B cell (primary cell): ENCODE data around the gene WBP4. TPM values are rescaled to one million over a fixed set of nuclear protein-coding genes. Genes with fewer than 3 reads are reported as not detected.

Source experiments
- ATAC-seq: fragments of 200-7000 bp; cut with Tn5 transposase; one replicate; pipeline ENCODE4 v1.10.0; 2021; ENCODE audit warnings: low read depth, mild to moderate bottlenecking, moderate number of reproducible peaks, moderate library complexity
- CTCF ChIA-PET: fragments of 350-600 bp; sonication (Branson Sonifier 250); formaldehyde crosslinking; loops from one replicate; lab custom pipeline; 2021; ENCODE audit warnings: antibody characterized with exemption, inconsistent platforms; lab: Charles Lee
- POLR2A ChIA-PET: fragments of 350-600 bp; sonication (Branson Sonifier 250); formaldehyde crosslinking; loops from one replicate; lab custom pipeline; 2021; ENCODE audit warnings: antibody characterized with exemption; lab: Charles Lee
- DNase-seq: peaks from one replicate; pipeline ENCODE4 v3.0.0; 2013
- H2AFZ ChIP-seq: 2 replicates; pipeline ENCODE4 v1.6.1; 2012; ENCODE audit warnings: mild to moderate bottlenecking, low read depth, low read length; ENCODE audit not compliant: insufficient read depth, poor library complexity, severe bottlenecking
- H3K27ac ChIP-seq, 2 donors: 1 replicate in 1 of 2; 2 replicates in 1 of 2; pipeline ENCODE4 v1.5.1; 2012 to 2013; ENCODE audit warnings: low read length in 2 of 2, mild to moderate bottlenecking in 2 of 2, moderate library complexity in 1 of 2
- H3K27me3 ChIP-seq, 4 experiments: fragments of 200-600 bp in 1 of 4; sonication (generic) in 1 of 4; replicated peaks in 1 of 4; 1 replicate in 2 of 4; 2 replicates in 2 of 4; pipeline versions ENCODE4 v1.6.1 to v1.7.0; 2013 to 2016; ENCODE audit warnings: low read length in 3 of 4, mild to moderate bottlenecking in 2 of 4, mixed read lengths in 1 of 4, moderate library complexity in 1 of 4; ENCODE audit not compliant: insufficient read depth in 4 of 4, control insufficient read depth in 3 of 4; ENCODE audit errors: control extremely low read depth in 1 of 4
- H3K36me3 ChIP-seq, 2 experiments: replicated peaks in 1 of 2; 1 replicate in 1 of 2; 2 replicates in 1 of 2; pipeline versions ENCODE4 v1.6.1 to v1.7.1; 2013; ENCODE audit warnings: low read length in 1 of 2; ENCODE audit not compliant: insufficient read depth in 2 of 2, control insufficient read depth in 1 of 2; ENCODE audit errors: control extremely low read depth in 1 of 2, extremely low read depth in 1 of 2
- H3K4me1 ChIP-seq, 2 donors: fragments of 200-600 bp in 1 of 2; sonication (generic) in 1 of 2; 1 replicate in 1 of 2; 2 replicates in 1 of 2; pipeline versions ENCODE4 v1.5.1 to v1.6.1; 2013 to 2017; ENCODE audit warnings: low read length in 2 of 2; ENCODE audit not compliant: control insufficient read depth in 2 of 2, insufficient read depth in 2 of 2
- H3K4me2 ChIP-seq: replicated peaks from 2 replicates; pipeline ENCODE3; 2012; ENCODE audit warnings: mild to moderate bottlenecking, low read depth, low read length; ENCODE audit not compliant: poor library complexity, severe bottlenecking
- H3K4me3 ChIP-seq, 5 experiments: fragments of 200-600 bp in 1 of 5; sonication (generic) in 1 of 5; 1 replicate in 3 of 5; 2 replicates in 2 of 5; pipeline versions ENCODE4 v1.5.1 to v1.7.0; 2011 to 2016; ENCODE audit warnings: low read length in 4 of 5, mild to moderate bottlenecking in 4 of 5, low read depth in 2 of 5, control low read depth in 1 of 5, moderate library complexity in 1 of 5; ENCODE audit not compliant: insufficient read depth in 1 of 5; ENCODE audit errors: control extremely low read depth in 1 of 5, extremely low read depth in 1 of 5
- H3K79me2 ChIP-seq: fragments of 200-600 bp; sonication (generic); one replicate; pipeline ENCODE4 v1.6.0; 2016; ENCODE audit warnings: low read length; ENCODE audit not compliant: control insufficient read depth, insufficient read depth
- H3K9ac ChIP-seq: fragments of 200-600 bp; sonication (generic); 2 replicates; pipeline ENCODE4 v1.6.1; 2017; ENCODE audit warnings: mild to moderate bottlenecking, low read length, moderate library complexity
- H3K9me3 ChIP-seq, 3 donors: one replicate each; pipeline versions ENCODE4 v1.6.1 to v1.7.1; 2013; ENCODE audit warnings: low read length in 2 of 3; ENCODE audit not compliant: control insufficient read depth in 2 of 3, insufficient read depth in 1 of 3; ENCODE audit errors: control extremely low read depth in 1 of 3
- H4K20me1 ChIP-seq: 2 replicates; pipeline ENCODE4 v1.6.0; 2012; ENCODE audit warnings: mild to moderate bottlenecking, low read length; ENCODE audit not compliant: insufficient read depth, control insufficient read depth, poor library complexity, severe bottlenecking
- H3K27ac Mint-ChIP-seq: one replicate; pipeline ENCODE4 v1.8.0; 2021; ENCODE audit warnings: mixed read lengths
- H3K27me3 Mint-ChIP-seq: one replicate; pipeline ENCODE4 v1.8.0; 2021; ENCODE audit warnings: mixed read lengths
- H3K4me1 Mint-ChIP-seq: one replicate; pipeline ENCODE4 v1.8.0; 2021; ENCODE audit warnings: mixed read lengths
- H3K4me3 Mint-ChIP-seq: one replicate; pipeline ENCODE4 v1.8.0; 2021; ENCODE audit warnings: mixed read lengths
- H3K9me3 Mint-ChIP-seq: one replicate; pipeline ENCODE4 v1.8.0; 2022; ENCODE audit warnings: mixed read lengths; ENCODE audit not compliant: insufficient read depth
- EZH2 ChIP-seq: IDR thresholded peaks from 2 replicates; pipeline ENCODE4 v1.6.1; 2012; ENCODE audit warnings: borderline replicate concordance, low read depth, mild to moderate bottlenecking, moderate library complexity, low read length; ENCODE audit not compliant: insufficient read depth, poor library complexity, severe bottlenecking
- WGBS: methylation state at CpG from one replicate; pipeline ENCODE4 v1.1.5; 2013; ENCODE audit warnings: missing lambda C conversion rate; ENCODE audit not compliant: insufficient coverage; 5-methylcytosine and 5-hydroxymethylcytosine counted together
- intact Hi-C: fragments of 100-400 bp; cut with micrococcal nuclease; formaldehyde crosslinking; loops from one replicate; pipeline ENCODE4 v1.10.0; 2022
- polyA plus RNA-seq: library from polyadenylated mRNA; depleted of rRNA; stranded (reverse); fragments of >200 nt; gene quantifications from 2 replicates; pipeline ENCODE4 v1.2.3, GENCODE V29; 2012
- total RNA-seq, 2 donors: library from RNA; stranded (reverse); fragments of 120-200 nt in 1 of 2; gene quantifications; 1 replicate in 1 of 2; 2 replicates in 1 of 2; pipeline versions ENCODE4 v1.2.3 to v1.2.4, GENCODE V29; 2013 to 2022
- TF ChIP-seq, protein P1 (sequence below): fragments of 200-600 bp; IDR thresholded peaks from one replicate; pipeline ENCODE4 v1.8.0; 2022; ENCODE audit warnings: antibody characterized with exemption, mild to moderate bottlenecking

The WBP4 gene
- total and polyA plus RNA-seq, 2 donors (not counting 1 experiment from before 2014, with no cell fraction given) = 1.8 to 10.4 TPM

DNA sequence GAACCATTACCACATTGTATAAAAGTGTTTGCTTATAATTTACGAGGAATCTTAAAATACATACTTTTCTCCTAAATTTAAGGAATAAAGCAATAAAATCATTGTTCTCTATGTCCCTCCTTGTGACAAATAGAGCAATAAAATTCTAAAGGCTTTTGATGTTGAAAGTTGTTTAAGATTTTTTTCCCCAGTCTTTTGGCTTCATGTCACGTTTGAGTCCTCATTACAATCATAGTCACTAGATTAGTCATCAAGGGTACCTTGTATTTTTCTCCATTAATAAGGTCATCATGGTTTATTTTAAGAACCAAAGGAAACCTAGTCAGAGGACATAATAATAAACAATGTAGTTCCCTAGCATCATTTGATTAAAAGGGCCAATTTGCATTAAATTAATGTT, 3.2 kb downstream of the WBP4 start:
- no peak overlapping the region for H3K9ac ChIP-seq
- WGBS = no CpG with 5 or more reads among the region's 2 CpGs
- no peak for ATAC-seq
- H3K79me2 ChIP-seq = peaks cover 31% of the 10 kb centered on the region
- H3K4me1 ChIP-seq = peaks cover 9 to 10% of the 10 kb centered on the region in 2 donors
- no peak overlapping the region for H3K27ac ChIP-seq
- peaks cover 10 to 25% of the 10 kb centered on the region in 2 experiments for H3K36me3 ChIP-seq
- ChIA-PET CTCF (interaction anchor here (0.7 to 3.3 kb wide), 3 partner anchors 10 to 899 kb away, joined by 3 to 15 read pairs (median 10); no protein-coding TSS in a partner anchor), POLR2A (no interaction called here)
- no peak overlapping the region for H3K4me2 ChIP-seq
- DNase-seq = no peak
- no peaks in the 10 kb centered on the region for H4K20me1 ChIP-seq
- H3K9me3 Mint-ChIP-seq = no peaks in the 10 kb centered on the region
- H3K4me3 ChIP-seq = no peak overlapping the region
- intact Hi-C loops = no loop called here
- H3K4me3 Mint-ChIP-seq = no peak overlapping the region
- peaks cover 16% of the 10 kb centered on the region for H3K4me1 Mint-ChIP-seq
- TF ChIP-seq, protein P1, sequence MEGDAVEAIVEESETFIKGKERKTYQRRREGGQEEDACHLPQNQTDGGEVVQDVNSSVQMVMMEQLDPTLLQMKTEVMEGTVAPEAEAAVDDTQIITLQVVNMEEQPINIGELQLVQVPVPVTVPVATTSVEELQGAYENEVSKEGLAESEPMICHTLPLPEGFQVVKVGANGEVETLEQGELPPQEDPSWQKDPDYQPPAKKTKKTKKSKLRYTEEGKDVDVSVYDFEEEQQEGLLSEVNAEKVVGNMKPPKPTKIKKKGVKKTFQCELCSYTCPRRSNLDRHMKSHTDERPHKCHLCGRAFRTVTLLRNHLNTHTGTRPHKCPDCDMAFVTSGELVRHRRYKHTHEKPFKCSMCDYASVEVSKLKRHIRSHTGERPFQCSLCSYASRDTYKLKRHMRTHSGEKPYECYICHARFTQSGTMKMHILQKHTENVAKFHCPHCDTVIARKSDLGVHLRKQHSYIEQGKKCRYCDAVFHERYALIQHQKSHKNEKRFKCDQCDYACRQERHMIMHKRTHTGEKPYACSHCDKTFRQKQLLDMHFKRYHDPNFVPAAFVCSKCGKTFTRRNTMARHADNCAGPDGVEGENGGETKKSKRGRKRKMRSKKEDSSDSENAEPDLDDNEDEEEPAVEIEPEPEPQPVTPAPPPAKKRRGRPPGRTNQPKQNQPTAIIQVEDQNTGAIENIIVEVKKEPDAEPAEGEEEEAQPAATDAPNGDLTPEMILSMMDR = no peak
- no peak for TF ChIP-seq EZH2
- H3K27ac Mint-ChIP-seq = no peak overlapping the region
- no peaks in the 10 kb centered on the region for H3K27me3 ChIP-seq
- H3K27me3 Mint-ChIP-seq = no peaks in the 10 kb centered on the region
- H2AFZ ChIP-seq = no peak overlapping the region
- H3K9me3 ChIP-seq = no peaks in the 10 kb centered on the region

DNA sequence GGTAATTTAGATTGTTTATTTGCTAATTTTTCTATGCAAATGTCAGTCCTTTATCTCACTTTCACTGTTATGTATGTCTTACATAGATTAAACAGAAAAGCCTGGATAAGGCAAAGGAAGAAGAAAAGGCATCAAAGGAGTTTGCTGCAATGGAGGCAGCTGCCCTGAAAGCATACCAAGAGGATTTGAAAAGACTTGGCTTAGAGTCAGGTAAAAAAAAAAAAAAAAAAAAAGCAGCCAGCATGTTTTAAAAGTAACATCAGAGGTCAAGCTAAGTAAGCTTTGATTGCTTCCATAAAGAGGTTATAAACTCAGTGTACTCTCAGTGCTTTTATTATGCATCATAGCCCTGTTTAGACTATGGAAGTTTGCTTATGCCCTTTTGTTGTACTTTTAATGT, 3.8 kb downstream of the WBP4 start:
- Histone ChIP-seq H3K27me3 (no peaks in the 10 kb centered on the region), H3K27ac (no peak overlapping the region), H4K20me1 (no peaks in the 10 kb centered on the region), H3K4me1 (peaks cover 6 to 8% of the 10 kb centered on the region in 2 donors), H2AFZ (no peak overlapping the region), H3K79me2 (peaks cover 27% of the 10 kb centered on the region), H3K4me3 (no peak overlapping the region), H3K4me2 (no peak overlapping the region), H3K36me3 (peaks cover 10 to 27% of the 10 kb centered on the region in 2 experiments), H3K9ac (no peak overlapping the region), H3K9me3 (no peaks in the 10 kb centered on the region)
- no peaks in the 10 kb centered on the region for H3K9me3 Mint-ChIP-seq
- DNase-seq (no peak), ATAC-seq (no peak)
- peaks cover 11% of the 10 kb centered on the region for H3K4me1 Mint-ChIP-seq
- CTCF ChIA-PET = interaction anchor here (0.7 to 3.3 kb wide), 3 partner anchors 9 to 898 kb away, joined by 3 to 15 read pairs (median 10); no protein-coding TSS in a partner anchor
- intact Hi-C loops = no loop called here
- TF ChIP-seq, protein P1 = no peak
- no peak for TF ChIP-seq EZH2
- no peak overlapping the region for H3K4me3 Mint-ChIP-seq
- POLR2A ChIA-PET = no interaction called here
- no peaks in the 10 kb centered on the region for H3K27me3 Mint-ChIP-seq
- no peak overlapping the region for H3K27ac Mint-ChIP-seq
